ENCODE results near the gene HECTD1.

- TF ChIP-seq, protein P1, sequence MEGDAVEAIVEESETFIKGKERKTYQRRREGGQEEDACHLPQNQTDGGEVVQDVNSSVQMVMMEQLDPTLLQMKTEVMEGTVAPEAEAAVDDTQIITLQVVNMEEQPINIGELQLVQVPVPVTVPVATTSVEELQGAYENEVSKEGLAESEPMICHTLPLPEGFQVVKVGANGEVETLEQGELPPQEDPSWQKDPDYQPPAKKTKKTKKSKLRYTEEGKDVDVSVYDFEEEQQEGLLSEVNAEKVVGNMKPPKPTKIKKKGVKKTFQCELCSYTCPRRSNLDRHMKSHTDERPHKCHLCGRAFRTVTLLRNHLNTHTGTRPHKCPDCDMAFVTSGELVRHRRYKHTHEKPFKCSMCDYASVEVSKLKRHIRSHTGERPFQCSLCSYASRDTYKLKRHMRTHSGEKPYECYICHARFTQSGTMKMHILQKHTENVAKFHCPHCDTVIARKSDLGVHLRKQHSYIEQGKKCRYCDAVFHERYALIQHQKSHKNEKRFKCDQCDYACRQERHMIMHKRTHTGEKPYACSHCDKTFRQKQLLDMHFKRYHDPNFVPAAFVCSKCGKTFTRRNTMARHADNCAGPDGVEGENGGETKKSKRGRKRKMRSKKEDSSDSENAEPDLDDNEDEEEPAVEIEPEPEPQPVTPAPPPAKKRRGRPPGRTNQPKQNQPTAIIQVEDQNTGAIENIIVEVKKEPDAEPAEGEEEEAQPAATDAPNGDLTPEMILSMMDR (IDR thresholded peaks at IDR 0.05) = no peak
- TF ChIP-seq YY1 (IDR thresholded peaks at IDR 0.05; ENCODE audit: low read depth) (no peak), TCF12 (IDR thresholded peaks at IDR 0.05) (no peak), GABPA (IDR thresholded peaks at IDR 0.05; ENCODE audit: low read depth) (no peak), SIN3A (IDR thresholded peaks at IDR 0.05; ENCODE audit: borderline replicate concordance, low read depth, low read length) (no peak)
Measured at GRCh38 chr14:31051023-31051422, 156.6 kb downstream of the HECTD1 start.
